Measurements from ENCODE around the gene MIF.
"Not testable (repeated sequence)": the region's sequence is repeated elsewhere in the genome, so short reads cannot be mapped to it uniquely, and the experiment has no call there.

The MIF gene

GRCh38 chr22:23877566-23877965, 16.6 kb upstream of the MIF start:
- no peak for DNase-seq

DNA sequence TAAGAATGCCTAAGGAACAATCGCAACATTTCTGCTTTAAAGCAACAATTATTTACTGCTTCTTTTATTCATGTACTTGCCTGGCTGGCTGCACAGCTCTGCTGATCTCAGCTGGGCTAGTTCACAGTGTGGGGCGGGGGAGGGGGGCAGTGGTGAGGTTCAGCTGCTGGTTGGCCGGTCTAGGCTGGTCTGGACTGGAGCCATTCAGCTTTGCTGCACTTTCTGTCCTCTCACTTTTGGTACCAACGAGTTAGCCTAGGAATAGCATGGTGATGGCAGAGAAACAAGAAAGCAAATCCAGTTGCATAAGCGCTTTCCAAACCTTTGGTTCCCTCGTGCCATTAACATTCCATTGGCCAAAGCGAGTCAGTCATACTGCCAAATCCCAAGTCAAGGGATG, 16.0 kb upstream of the MIF start:
- DNase-seq = no peak

DNA sequence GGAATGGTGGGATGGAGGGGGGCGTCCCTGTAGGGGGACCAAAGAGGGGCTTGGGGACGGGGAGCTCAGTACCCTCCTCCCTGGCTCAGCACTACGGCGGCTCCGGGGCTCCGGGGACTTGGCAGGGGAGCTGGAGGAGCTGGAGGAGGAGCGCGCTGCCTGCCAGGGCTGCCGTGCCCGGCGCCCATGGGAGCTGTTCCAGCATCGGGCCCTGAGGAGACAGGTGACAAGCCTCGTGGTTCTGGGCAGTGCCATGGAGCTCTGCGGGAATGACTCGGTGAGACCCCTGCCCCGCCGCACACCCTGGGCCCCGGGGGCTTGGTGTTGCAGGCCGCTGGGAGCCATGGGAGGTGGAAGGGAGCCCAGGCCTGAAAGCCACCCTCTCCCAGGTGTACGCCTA, 11.8 kb upstream of the MIF start:
- no peak for DNase-seq

DNA sequence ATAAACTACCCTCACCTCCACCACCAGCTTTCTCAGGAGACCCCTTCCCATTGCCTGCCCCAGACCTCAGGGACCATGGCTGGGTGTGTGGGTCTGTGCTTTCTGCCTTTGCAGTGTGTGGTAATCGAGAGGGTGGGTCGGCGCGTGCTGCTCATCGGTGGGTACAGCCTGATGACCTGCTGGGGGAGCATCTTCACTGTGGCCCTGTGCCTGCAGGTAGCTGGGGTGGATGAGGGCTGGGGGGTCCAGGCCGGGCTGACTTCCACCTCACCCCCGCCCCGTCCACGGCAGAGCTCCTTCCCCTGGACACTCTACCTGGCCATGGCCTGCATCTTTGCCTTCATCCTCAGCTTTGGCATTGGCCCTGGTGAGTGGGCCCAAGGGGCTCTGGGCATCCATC, 10.5 kb upstream of the MIF start:
- no peak for DNase-seq

- DNase-seq = no peak
Observed at GRCh38 chr22:23884140-23884539, 10.0 kb upstream of the MIF start.

DNA sequence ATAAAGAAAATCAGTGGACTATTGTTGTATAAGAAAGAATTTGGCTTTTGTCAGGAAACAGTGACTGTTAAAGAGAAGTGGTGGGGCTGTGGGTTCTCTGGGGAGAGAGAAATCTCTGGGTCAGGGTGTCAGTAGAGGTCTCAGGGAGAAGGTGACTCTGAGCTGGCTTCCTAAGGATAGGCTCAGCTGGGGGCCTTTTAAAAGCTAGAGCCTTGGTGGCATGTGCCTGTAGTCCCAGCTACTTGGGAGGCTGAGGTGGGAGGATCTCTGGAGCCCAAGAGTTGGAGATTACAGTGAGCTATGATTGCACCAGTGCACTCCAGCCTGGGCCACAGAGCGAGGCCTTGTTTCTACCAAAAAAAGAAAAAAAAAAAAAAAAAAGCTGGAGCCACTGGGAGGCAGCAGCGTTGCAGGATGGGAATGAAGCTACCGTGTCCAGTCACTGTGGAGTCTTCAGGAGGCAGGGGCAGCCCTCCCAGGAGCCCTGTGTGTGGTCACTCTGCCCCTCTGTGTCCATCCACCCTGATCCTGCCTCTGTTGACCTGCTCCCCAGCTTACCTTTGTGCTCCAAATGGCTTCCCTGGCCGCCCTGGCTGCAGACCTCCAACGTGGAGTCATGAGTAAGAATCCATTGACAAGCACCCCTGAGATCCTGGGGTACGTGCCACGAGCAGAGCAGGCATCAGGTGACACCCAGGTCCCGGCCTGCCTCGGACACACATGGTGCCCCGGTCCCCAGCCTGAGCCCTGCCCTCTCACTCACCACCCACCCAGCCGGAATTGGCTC, 5.4 kb upstream of the MIF start:
- DNase-seq = no peak

DNA sequence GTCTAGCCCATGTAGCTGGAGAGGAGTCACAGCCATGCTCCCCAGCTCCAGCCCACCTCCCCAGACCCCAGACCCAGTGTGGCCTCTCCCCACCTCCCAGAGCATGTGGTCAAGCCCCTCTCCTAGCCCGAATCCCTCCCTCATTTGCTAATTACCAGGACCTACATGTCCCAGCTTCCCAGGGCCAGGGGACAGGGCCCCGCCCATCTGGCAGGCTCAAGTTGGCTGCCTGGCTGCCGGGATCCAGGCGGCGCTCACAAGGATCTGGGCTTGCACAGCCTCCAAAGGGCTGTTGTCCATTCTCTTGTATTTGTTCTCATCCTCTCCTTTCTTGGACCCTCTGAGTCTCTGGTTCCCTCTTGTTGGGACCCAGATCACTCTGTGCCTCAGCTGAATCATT, 4.6 kb upstream of the MIF start:
- no peak for DNase-seq

DNA sequence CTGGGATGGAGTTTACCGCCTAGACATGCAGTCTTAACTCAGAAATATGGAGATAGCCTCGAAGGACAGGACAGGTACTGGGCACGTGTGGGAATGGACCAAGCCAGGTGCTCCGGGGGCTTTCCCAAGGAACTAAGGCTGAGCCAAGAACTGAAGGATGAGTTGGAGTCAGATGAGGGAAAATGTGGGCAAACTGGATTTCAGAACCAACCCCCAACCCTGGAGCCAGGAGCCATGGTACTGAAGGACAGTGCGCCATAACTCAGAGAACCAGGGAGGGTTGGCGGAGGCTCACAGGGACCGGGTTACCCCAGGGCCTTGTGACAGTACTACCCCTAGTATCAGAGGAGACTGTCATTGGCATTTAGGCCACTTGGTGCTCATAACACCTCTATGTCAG, 2.5 kb upstream of the MIF start:
- no peak for DNase-seq

DNA sequence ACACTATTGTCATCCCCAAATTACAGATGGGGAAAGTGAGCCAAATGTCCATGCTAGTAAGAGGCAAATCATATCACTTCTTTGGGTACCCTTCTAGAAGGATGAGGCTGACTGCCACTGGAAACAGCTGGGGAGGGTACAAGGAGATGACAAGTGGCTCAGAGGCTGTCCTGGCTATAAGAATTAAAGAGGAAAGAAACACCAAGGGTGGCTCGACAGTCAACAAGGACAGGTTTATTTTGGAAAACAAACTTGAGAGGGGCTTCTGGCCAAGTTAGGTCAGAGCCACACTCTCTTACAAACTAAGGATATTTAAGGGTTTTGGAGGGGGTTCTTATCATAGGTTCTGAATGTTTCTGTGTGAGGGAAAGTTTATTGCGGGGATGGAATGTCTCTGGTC, 2.1 kb upstream of the MIF start:
- no peak for DNase-seq

DNA sequence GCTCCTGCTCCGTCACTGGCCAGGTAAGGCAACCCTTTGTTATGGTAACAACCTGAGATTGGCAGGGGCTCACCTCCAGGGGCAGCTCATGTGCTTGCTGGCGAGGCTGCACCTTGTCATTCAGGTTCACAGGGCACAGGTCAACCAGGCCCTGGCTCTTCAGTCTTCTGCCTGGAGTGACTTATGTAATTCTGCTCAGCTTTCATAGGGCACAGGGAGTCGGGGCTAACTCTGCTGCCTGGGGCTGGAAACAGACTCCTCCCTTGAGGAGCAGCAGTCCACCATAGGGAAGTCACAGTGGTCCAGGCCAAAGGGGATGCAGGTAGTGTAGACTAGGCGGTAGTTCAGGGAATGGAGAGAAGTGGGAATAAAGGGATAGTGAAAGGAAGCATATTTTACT, 1.5 kb upstream of the MIF start:
- DNase-seq = no peak

- no peak for DNase-seq
Observed at GRCh38 chr22:23893121-23893944, 850 bp upstream of the MIF start.

DNA sequence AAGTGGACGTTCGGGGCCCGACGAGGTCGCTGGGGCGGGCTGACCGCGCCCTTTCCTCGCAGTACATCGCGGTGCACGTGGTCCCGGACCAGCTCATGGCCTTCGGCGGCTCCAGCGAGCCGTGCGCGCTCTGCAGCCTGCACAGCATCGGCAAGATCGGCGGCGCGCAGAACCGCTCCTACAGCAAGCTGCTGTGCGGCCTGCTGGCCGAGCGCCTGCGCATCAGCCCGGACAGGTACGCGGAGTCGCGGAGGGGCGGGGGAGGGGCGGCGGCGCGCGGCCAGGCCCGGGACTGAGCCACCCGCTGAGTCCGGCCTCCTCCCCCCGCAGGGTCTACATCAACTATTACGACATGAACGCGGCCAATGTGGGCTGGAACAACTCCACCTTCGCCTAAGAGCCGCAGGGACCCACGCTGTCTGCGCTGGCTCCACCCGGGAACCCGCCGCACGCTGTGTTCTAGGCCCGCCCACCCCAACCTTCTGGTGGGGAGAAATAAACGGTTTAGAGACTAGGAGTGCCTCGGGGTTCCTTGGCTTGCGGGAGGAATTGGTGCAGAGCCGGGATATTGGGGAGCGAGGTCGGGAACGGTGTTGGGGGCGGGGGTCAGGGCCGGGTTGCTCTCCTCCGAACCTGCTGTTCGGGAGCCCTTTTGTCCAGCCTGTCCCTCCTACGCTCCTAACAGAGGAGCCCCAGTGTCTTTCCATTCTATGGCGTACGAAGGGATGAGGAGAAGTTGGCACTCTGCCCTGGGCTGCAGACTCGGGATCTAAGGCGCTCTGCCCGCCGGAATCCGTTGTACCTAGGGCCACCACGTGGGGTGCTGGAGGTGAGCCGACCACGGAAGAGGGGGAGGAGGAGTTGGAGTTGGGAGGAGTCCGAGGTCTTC, 771 bp downstream of the MIF start:
- DNase-seq = peak; percentile 21

GRCh38 chr22:23895599-23896144, 1.5 kb downstream of the MIF start:
- no peak for DNase-seq

DNA sequence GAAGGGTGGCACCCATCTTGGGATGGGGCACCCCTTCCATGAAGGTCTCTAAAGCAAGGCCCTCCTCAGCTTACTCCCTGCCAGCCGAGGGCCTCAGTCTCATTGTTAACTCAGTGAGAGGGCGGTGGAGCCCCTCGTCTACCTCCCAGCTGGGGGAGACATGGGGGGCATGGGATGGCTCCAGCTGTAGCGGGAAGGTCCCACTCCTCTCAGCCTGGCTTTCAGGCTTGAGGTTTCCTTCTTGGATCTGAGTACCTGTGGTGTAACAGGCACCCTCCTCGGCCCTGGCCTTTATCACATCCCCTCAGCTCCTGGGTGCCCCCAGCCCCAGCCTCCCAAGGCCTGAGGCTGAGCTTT, 2.0 kb downstream of the MIF start:
- DNase-seq = no peak

DNA sequence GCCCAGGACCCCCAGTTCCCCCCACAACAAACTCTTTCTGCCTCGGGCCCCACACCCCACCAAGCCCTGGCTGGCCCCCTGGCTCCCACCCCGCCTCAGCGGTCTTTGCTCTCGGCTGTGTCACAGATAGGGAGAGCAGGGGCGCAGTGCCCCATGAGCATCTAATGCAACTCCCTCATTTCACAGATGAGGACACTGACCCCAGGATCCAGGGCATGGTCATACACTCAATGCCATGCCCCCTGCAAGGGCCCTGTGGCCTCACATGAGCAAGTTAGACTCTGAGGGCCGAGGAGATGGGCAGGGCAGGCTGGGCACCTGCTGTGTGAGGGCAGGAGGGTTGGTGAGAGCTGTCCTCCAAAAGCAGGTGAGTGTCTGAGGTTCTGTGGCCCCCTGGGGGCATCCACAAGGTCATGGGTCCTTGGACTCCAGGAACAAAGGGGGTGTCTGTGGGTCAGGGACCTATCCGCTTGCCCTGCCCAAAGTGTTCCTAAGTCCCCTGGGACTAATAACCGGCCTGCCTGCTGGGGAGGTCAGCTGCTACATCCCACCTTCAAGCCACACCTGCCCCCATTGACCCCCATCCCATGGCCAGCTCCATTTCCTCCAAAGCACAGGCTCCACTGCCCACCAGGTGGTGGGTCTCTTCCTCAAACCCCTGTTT, 2.5 kb downstream of the MIF start:
- no peak for DNase-seq

GRCh38 chr22:23897320-23897719, 3.1 kb downstream of the MIF start:
- DNase-seq = no peak

DNA sequence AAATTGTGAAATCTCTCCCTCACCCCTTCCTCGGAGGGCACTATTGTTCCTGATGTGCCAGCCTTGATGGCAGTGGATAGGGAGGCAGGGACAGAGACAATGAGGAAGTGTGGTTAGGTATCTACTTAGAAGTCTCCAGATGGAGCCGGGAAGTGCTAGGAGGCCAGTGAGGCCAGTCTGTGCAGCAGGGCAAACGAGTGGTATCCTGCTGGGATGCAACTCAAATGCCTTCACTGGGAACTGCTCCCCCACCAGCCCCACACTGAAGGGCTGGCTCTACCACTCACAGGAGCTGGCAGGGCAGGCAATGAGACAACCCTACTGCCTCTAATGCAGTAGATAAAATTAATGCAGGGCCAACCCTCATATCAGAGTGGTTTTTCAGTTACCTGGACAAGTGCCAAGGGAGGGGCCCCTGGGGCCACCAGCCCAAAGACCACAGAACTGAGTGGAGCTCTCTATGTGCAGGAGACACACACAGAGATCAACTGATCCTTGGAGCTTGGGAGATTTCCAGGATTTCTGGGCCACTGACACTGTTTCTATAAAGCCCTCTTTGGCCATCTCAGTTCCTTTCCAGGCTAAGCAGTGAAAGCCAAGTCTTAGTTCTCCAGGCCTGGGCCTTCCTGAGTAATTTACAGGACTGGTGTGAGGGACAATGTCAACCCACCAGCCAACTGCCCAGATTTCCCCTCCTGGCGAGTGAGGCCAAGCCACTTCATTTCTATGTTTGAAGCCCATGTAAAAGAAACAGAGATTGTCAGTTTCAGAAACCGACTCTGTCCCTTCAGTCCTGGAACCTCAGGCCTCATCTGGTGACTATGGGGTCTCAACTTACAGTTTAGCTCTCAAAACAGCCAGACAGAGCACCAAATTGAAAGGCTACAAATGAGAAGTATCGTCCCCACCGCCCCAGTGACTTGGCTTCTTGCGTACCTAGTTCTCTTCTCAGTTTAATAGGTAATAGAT, 4.1 kb downstream of the MIF start:
- DNase-seq = no peak

- no peak for DNase-seq
Observed at GRCh38 chr22:23899042-23899745, 5.0 kb downstream of the MIF start.

DNA sequence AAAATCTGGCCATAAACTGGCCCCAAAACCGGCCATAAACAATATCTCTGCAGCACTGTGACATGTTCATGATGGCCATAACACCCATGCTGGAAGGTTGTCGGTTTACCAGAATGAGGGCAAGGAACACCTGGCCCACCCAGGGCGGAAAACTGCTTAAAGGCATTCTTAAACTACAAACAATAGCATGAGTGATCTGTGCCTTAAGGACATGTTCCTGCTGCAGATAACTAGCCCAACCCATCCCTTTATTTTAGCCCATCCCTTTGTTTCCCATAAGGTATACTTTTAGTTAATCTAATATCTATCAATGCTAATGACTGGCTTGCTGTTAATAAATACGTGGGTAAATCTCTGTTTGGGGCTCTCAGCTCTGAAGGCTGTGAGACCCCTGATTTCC, 6.0 kb downstream of the MIF start:
- DNase-seq = not testable (repeated sequence)

DNA sequence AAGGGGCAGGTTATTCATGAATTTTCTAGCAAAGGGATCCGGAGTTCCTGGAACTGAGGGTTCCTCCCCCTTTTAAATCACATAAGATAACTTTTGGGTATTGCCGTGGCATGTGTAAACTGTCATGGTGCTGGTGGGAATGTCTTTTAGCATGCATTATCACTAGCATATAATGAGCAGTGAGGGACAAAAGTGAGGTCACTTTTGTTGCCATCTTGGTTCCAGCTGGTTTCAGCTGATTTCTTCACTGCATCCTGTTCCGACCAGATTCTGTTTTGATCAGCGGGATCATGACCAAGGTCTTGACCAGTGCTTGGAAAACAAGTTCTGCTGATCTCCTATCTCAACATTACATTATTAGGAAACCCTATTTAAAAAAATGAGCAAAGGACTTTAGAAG, 7.4 kb downstream of the MIF start:
- DNase-seq = no peak
